HCT116 (cell line): Measurements from ENCODE around the gene LMTK3. TPM values are rescaled to one million over a fixed set of nuclear protein-coding genes. Genes with fewer than 3 reads are reported as not detected.

ENCODE experiments used
- ATAC-seq: fragments of 200-7000 bp; cut with Tn5 transposase; 2 replicates; pipeline ENCODE4 v1.9.1; 2020; ENCODE audit warnings: mild to moderate bottlenecking, moderate library complexity
- BruUV-seq: library from RNA; stranded (reverse); fragments of 400-500 nt; replicated peaks from 2 replicates; lab custom pipeline; 2021; lab: Mats Ljungman, UMichigan
- CTCF ChIA-PET: fragments of 300-600 bp; sonication (Branson Sonifier 250); formaldehyde crosslinking; loops from one replicate; lab custom pipeline; 2021; ENCODE audit warnings: antibody characterized with exemption; lab: Charles Lee
- POLR2A ChIA-PET: fragments of 300-600, 350-600 bp; sonication (Branson Sonifier 250); formaldehyde crosslinking; loops from one replicate; lab custom pipeline; 2021; ENCODE audit warnings: antibody characterized with exemption; lab: Charles Lee
- RAD21 ChIA-PET, 2 experiments: fragments of 300-600 bp; sonication (Branson Sonifier 250); formaldehyde crosslinking; loops; one replicate each; lab custom pipeline; 2023; ENCODE audit warnings: low total read pairs in 2 of 2; ENCODE audit not compliant: uncharacterized antibody in 2 of 2, unreplicated experiment in 2 of 2, low non-redundant PET in 1 of 2; lab: Charles Lee
- DNase-seq: peaks from one replicate; pipeline ENCODE4 v3.0.0-alpha.2; 2010; ENCODE audit warnings: low read depth, low spot score
- H2AFZ ChIP-seq: fragments of 200-600 bp; shearing (Covaris generic), sonication (generic); 2 replicates; pipeline ENCODE4 v1.6.1; 2017; ENCODE audit warnings: low read depth, mixed run types, mixed read lengths, antibody characterized with exemption, low read length; ENCODE audit not compliant: poor library complexity, severe bottlenecking
- H3K27ac ChIP-seq: 2 replicates; pipeline ENCODE4 v1.5.1; 2012; ENCODE audit warnings: low read depth, low read length
- H3K27me3 ChIP-seq: fragments of 200-600 bp; sonication (generic); 2 replicates; pipeline ENCODE4 v1.6.1; 2016; ENCODE audit warnings: mixed run types, low read length, mixed read lengths; ENCODE audit not compliant: insufficient read depth
- H3K36me3 ChIP-seq, 2 experiments: fragments of 200-500 bp in 1 of 2; fragments of 200-600 bp in 1 of 2; sonication (Bioruptor generic) in 1 of 2; sonication (generic) in 1 of 2; 2 replicates each; pipeline versions ENCODE4 v1.5.1 to v1.6.1; 2014 to 2016; ENCODE audit warnings: low read length in 2 of 2, inconsistent platforms in 1 of 2, mixed read lengths in 1 of 2, mixed run types in 1 of 2; ENCODE audit not compliant: insufficient read depth in 2 of 2, control insufficient read depth in 1 of 2
- H3K4me1 ChIP-seq, 2 experiments: fragments of 200-600 bp in 1 of 2; sonication (generic) in 1 of 2; 2 replicates each; pipeline versions ENCODE4 v1.5.1 to v1.6.1; 2012 to 2017; ENCODE audit warnings: low read length in 2 of 2, inconsistent platforms in 1 of 2, mild to moderate bottlenecking in 1 of 2, mixed read lengths in 1 of 2, mixed run types in 1 of 2, moderate library complexity in 1 of 2; ENCODE audit not compliant: insufficient read depth in 2 of 2, control insufficient read depth in 1 of 2
- H3K4me2 ChIP-seq: fragments of 200-600 bp; sonication (generic); 2 replicates; pipeline ENCODE4 v1.6.1; 2017; ENCODE audit warnings: mixed run types, low read length, mixed read lengths
- H3K4me3 ChIP-seq, 2 experiments: fragments of 200-600 bp in 1 of 2; sonication (generic) in 1 of 2; replicated peaks in 1 of 2; 2 replicates each; pipeline ENCODE4 v1.5.1; 2011 to 2016; ENCODE audit warnings: low read length in 2 of 2, control low read depth in 1 of 2, low read depth in 1 of 2, mild to moderate bottlenecking in 1 of 2, mixed read lengths in 1 of 2, mixed run types in 1 of 2
- H3K79me2 ChIP-seq: fragments of 200-600 bp; sonication (generic); 2 replicates; pipeline ENCODE4 v1.6.1; 2017; ENCODE audit warnings: mild to moderate bottlenecking, mixed run types, low read length, moderate library complexity, mixed read lengths; ENCODE audit not compliant: insufficient read depth
- H3K9ac ChIP-seq: fragments of 200-600 bp; sonication (generic); 2 replicates; pipeline ENCODE4 v1.6.1; 2016; ENCODE audit warnings: low read length, mixed read lengths
- H3K9me2 ChIP-seq: fragments of 200-600 bp; sonication (generic), shearing (Covaris generic); 2 replicates; pipeline ENCODE4 v1.6.1; 2017; ENCODE audit warnings: mixed run types, mild to moderate bottlenecking, moderate library complexity; ENCODE audit not compliant: insufficient read depth
- H3K9me3 ChIP-seq, 2 experiments: fragments of 200-500 bp in 1 of 2; fragments of 200-600 bp in 1 of 2; sonication (Bioruptor generic) in 1 of 2; sonication (generic) in 1 of 2; 2 replicates each; pipeline ENCODE4 v1.6.1; 2014 to 2017; ENCODE audit warnings: low read length in 2 of 2, mixed read lengths in 2 of 2, inconsistent platforms in 1 of 2, low read depth in 1 of 2, mild to moderate bottlenecking in 1 of 2, mixed run types in 1 of 2, moderate library complexity in 1 of 2; ENCODE audit not compliant: control insufficient read depth in 1 of 2, insufficient read depth in 1 of 2
- H4K20me1 ChIP-seq: fragments of 200-600 bp; sonication (generic), shearing (Covaris generic); 2 replicates; pipeline ENCODE4 v1.6.1; 2017; ENCODE audit warnings: mixed run types, mild to moderate bottlenecking, moderate library complexity; ENCODE audit not compliant: insufficient read depth
- ATF3 ChIP-seq: IDR thresholded peaks from 2 replicates; pipeline ENCODE4 v1.6.1; 2012
- CBX3 ChIP-seq: IDR thresholded peaks from 2 replicates; pipeline ENCODE4 v1.6.1; 2012; ENCODE audit warnings: low read depth
- CEBPB ChIP-seq: IDR thresholded peaks from 2 replicates; pipeline ENCODE4 v1.6.1; 2012; ENCODE audit warnings: low read depth
- CTCF ChIP-seq, 3 experiments: fragments of 200-600 bp in 1 of 3; sonication (generic) in 1 of 3; IDR thresholded peaks in 2 of 3; conservative IDR thresholded peaks in 1 of 3; 2 replicates each; pipeline ENCODE4 v1.5.1; 2012 to 2017; ENCODE audit warnings: low read depth in 2 of 3, low read length in 2 of 3, antibody characterized with exemption in 1 of 3, borderline replicate concordance in 1 of 3, control low read depth in 1 of 3, mild to moderate bottlenecking in 1 of 3, mixed read lengths in 1 of 3, mixed run types in 1 of 3, moderate library complexity in 1 of 3; ENCODE audit not compliant: insufficient read depth in 1 of 3
- EGR1 ChIP-seq: IDR thresholded peaks from 2 replicates; pipeline ENCODE4 v1.6.1; 2012; ENCODE audit warnings: low read depth
- ELF1 ChIP-seq: IDR thresholded peaks from 2 replicates; pipeline ENCODE4 v1.6.1; 2012; ENCODE audit warnings: low read depth, borderline replicate concordance
- EZH2 ChIP-seq: fragments of 200-600 bp; sonication (generic); IDR thresholded peaks from 2 replicates; pipeline ENCODE4 v1.6.1; 2017; ENCODE audit warnings: antibody characterized with exemption, mixed run types
- EZH2phosphoT487 ChIP-seq: fragments of 200-600 bp; IDR thresholded peaks from 2 replicates; pipeline ENCODE4 v1.6.1; 2018; ENCODE audit warnings: antibody characterized with exemption, borderline replicate concordance
- FOSL1 ChIP-seq: IDR thresholded peaks from 2 replicates; pipeline ENCODE4 v1.6.1; 2012; ENCODE audit warnings: low read depth
- MAX ChIP-seq: IDR thresholded peaks from 2 replicates; pipeline ENCODE4 v1.6.1; 2012
- POLR2A ChIP-seq: IDR thresholded peaks from 2 replicates; pipeline ENCODE4 v1.7.0; 2011; ENCODE audit warnings: borderline replicate concordance; ENCODE audit not compliant: insufficient read depth, insufficient read length; ENCODE audit errors: extremely low read depth
- POLR2AphosphoS5 ChIP-seq: IDR thresholded peaks from 2 replicates; pipeline ENCODE4 v1.6.1; 2011; ENCODE audit warnings: mild to moderate bottlenecking, low read depth, low read length, moderate library complexity
- RAD21 ChIP-seq: IDR thresholded peaks from 2 replicates; pipeline ENCODE4 v1.6.1; 2012; ENCODE audit warnings: low read depth, mild to moderate bottlenecking
- SIN3A ChIP-seq: IDR thresholded peaks from 2 replicates; pipeline ENCODE4 v1.6.1; 2012; ENCODE audit warnings: low read depth
- SP1 ChIP-seq: IDR thresholded peaks from 2 replicates; pipeline ENCODE4 v1.6.1; 2012; ENCODE audit warnings: low read depth
- SRF ChIP-seq: IDR thresholded peaks from 2 replicates; pipeline ENCODE4 v1.6.1; 2012; ENCODE audit warnings: low read depth
- TCF7L2 ChIP-seq: IDR thresholded peaks from 2 replicates; pipeline ENCODE4 v1.7.0; 2011; ENCODE audit warnings: borderline replicate concordance, inconsistent platforms; ENCODE audit not compliant: insufficient read depth, insufficient read length; ENCODE audit errors: extremely low read depth
- YY1 ChIP-seq: IDR thresholded peaks from 2 replicates; pipeline ENCODE4 v1.6.1; 2011; ENCODE audit warnings: low read length, low read depth, moderate library complexity, mild to moderate bottlenecking; ENCODE audit not compliant: insufficient replicate concordance; ENCODE audit errors: extremely low read depth
- ZFX ChIP-seq: fragments of 450-650 bp; IDR thresholded peaks from 2 replicates; pipeline ENCODE4 v1.6.1; 2017
- ZNF274 ChIP-seq: fragments of 200-500 bp; sonication (Bioruptor generic); IDR thresholded peaks from 2 replicates; pipeline ENCODE4 v1.6.1; 2014; ENCODE audit warnings: mild to moderate bottlenecking, low read depth, low read length, inconsistent platforms
- intact Hi-C: fragments of 100-400 bp; cut with micrococcal nuclease; formaldehyde crosslinking; loops from 2 replicates; pipeline ENCODE4 v1.10.0; 2022
- total RNA-seq: library from RNA; stranded (reverse); gene quantifications from one replicate; pipeline ENCODE4 v1.2.1, GENCODE V29; 2021; ENCODE audit not compliant: unreplicated experiment
- TF ChIP-seq, protein P1 (sequence below): IDR thresholded peaks from 2 replicates; pipeline ENCODE4 v1.6.1; 2011; ENCODE audit warnings: mild to moderate bottlenecking, low read length, moderate library complexity; ENCODE audit not compliant: insufficient replicate concordance; ENCODE audit errors: extremely low read depth

LMTK3 gene
- total RNA-seq, 1 experiment from 2014 or later: 19.9 TPM

- TSS peak; percentile 68 for BruUV-seq
Observed at GRCh38 chr19:48445606-48446481, 65.8 kb downstream of the LMTK3 start, which contains the start of gene GRWD1. GRWD1 (plus strand) TSS chr19:48445983; CDS start chr19:48446006, 23 bp downstream.

More at GRCh38 chr19:48445606-48446481, 65.8 kb downstream of the LMTK3 start, which contains the start of gene GRWD1:
- ChIA-PET CTCF (interaction anchor here (0.7 to 1.9 kb wide), 5 partner anchors 9 to 163 kb away, joined by 3 to 8 read pairs (median 5); no protein-coding TSS in a partner anchor), RAD21 (interaction anchor here in 1 of 2 experiments (1.2 kb wide), 1 partner anchor 138 kb away, joined by 4 read pairs; no protein-coding TSS in a partner anchor), POLR2A (interaction anchor here (1.7 kb wide), 1 partner anchor 12 kb away, joined by 5 read pairs; no protein-coding TSS in a partner anchor)
- Histone ChIP-seq H3K9ac (peak within 1 kb of the TSS; percentile 98), H2AFZ (no peak within 1 kb of the TSS), H3K27me3 (no peaks in the 10 kb centered on the region), H3K4me3 (peak within 1 kb of the TSS; percentile 73 to 99), H3K4me1 (peaks cover 8 to 20% of the 10 kb centered on the region in 2 experiments), H3K36me3 (peaks cover 18 to 37% of the 10 kb centered on the region in 2 experiments), H3K9me3 (no peaks in the 10 kb centered on the region), H3K79me2 (peaks cover 49% of the 10 kb centered on the region), H3K4me2 (peak within 1 kb of the TSS; percentile 83), H3K9me2 (no peaks in the 10 kb centered on the region), H3K27ac (peak within 1 kb of the TSS; percentile 85), H4K20me1 (no peaks in the 10 kb centered on the region; the same call in 1 of the 2 replicates)
- ATAC-seq (peak; percentile 87), DNase-seq (peak; percentile 95)
- TF ChIP-seq MAX: peak; percentile 98
- TF ChIP-seq TCF7L2: no peak
- TF ChIP-seq EZH2: no peak
- TF ChIP-seq RAD21: no peak
- peak; percentile 86; the same call in 1 of the 2 replicates for TF ChIP-seq ELF1
- no peak for TF ChIP-seq ATF3
- 0 out of 6 replicates have a peak, but pooled peaks of 1 of the 3 experiments have one; percentile 7 for TF ChIP-seq CTCF (IDR thresholded peaks at IDR 0.05 in 2 of 3, conservative IDR thresholded peaks at IDR 0.05 in 1 of 3; ENCODE audit: borderline replicate concordance in 1 of 3, insufficient read depth in 1 of 3, low read depth in 2 of 3, low read length in 2 of 3)
- TF ChIP-seq, protein P1, sequence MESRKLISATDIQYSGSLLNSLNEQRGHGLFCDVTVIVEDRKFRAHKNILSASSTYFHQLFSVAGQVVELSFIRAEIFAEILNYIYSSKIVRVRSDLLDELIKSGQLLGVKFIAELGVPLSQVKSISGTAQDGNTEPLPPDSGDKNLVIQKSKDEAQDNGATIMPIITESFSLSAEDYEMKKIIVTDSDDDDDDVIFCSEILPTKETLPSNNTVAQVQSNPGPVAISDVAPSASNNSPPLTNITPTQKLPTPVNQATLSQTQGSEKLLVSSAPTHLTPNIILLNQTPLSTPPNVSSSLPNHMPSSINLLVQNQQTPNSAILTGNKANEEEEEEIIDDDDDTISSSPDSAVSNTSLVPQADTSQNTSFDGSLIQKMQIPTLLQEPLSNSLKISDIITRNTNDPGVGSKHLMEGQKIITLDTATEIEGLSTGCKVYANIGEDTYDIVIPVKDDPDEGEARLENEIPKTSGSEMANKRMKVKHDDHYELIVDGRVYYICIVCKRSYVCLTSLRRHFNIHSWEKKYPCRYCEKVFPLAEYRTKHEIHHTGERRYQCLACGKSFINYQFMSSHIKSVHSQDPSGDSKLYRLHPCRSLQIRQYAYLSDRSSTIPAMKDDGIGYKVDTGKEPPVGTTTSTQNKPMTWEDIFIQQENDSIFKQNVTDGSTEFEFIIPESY: peak; percentile 96
- no peak for TF ChIP-seq SRF
- no peak for TF ChIP-seq FOSL1
- TF ChIP-seq SP1: 0 out of 2 replicates have a peak, but pooled peaks have one; percentile 42
- peak; percentile 45; the same call in 1 of the 2 replicates for TF ChIP-seq EGR1
- no peak for TF ChIP-seq ZNF274
- TF ChIP-seq SIN3A: peak; percentile 97
- TF ChIP-seq CBX3: 0 out of 2 replicates have a peak, but pooled peaks have one; percentile 17
- TF ChIP-seq EZH2phosphoT487: no peak
- TF ChIP-seq POLR2AphosphoS5: peak; percentile 66; the same call in 1 of the 2 replicates
- TF ChIP-seq POLR2A: peak; percentile 56
- no peak; the same call in 1 of the 2 replicates for TF ChIP-seq ZFX
- TF ChIP-seq YY1: peak; percentile 96
- TF ChIP-seq CEBPB: no peak
- intact Hi-C loops: no loop called here
